K562 (cell line): ENCODE measurements around the gene XPC. TPM values are rescaled to one million over a fixed set of nuclear protein-coding genes. Genes with fewer than 3 reads are reported as not detected.

Source experiments
- BCL6 ChIP-seq: fragments of 250-450 bp; sonication (Bioruptor Pico); IDR thresholded peaks from 2 replicates; pipeline ENCODE4 v1.4.0; 2020
- CBFB ChIP-seq: sonication (generic); formaldehyde crosslinking; IDR thresholded peaks from 2 replicates; pipeline ENCODE4 v1.4.0; 2020; ENCODE audit warnings: mild to moderate bottlenecking, missing genetic modification reagents
- CEBPB ChIP-seq: fragments of 450-650 bp; IDR thresholded peaks from 2 replicates; pipeline ENCODE4 v1.6.1; 2016; ENCODE audit warnings: missing genetic modification characterization, missing compliant biosample characterization
- E2F6 ChIP-seq, 2 experiments: IDR thresholded peaks; 2 replicates each; pipeline ENCODE4 v1.6.1; 2011; ENCODE audit warnings: borderline replicate concordance in 1 of 2, control low read depth in 1 of 2, low read depth in 1 of 2, low read length in 1 of 2, mild to moderate bottlenecking in 1 of 2, mixed read lengths in 1 of 2, moderate library complexity in 1 of 2; ENCODE audit not compliant: insufficient read depth in 1 of 2, insufficient read length in 1 of 2, poor library complexity in 1 of 2, severe bottlenecking in 1 of 2; ENCODE audit errors: extremely low read depth in 1 of 2
- GMEB1 ChIP-seq: fragments of 250-450 bp; sonication (Bioruptor Pico); IDR thresholded peaks from 2 replicates; pipeline ENCODE4 v1.4.0; 2020; ENCODE audit warnings: mild to moderate bottlenecking
- HNRNPUL1 ChIP-seq: fragments of 200-400 bp; formaldehyde crosslinking; IDR thresholded peaks from 2 replicates; pipeline ENCODE4 v1.6.1; 2017; ENCODE audit warnings: low read length
- JUN ChIP-seq, 2 experiments: sonication (generic) in 1 of 2; formaldehyde crosslinking in 1 of 2; IDR thresholded peaks; 2 replicates each; pipeline versions ENCODE4 v1.6.1 to v1.8.0; 2012 to 2022; ENCODE audit warnings: borderline replicate concordance in 2 of 2, mild to moderate bottlenecking in 2 of 2, improper control_type of control experiment in 1 of 2, low read depth in 1 of 2, low read length in 1 of 2, missing genetic modification reagents in 1 of 2
- KLF6 ChIP-seq: fragments of 250-450 bp; sonication (Bioruptor Pico); IDR thresholded peaks from 2 replicates; pipeline ENCODE4 v1.4.0; 2020; ENCODE audit warnings: mild to moderate bottlenecking, moderate library complexity, borderline replicate concordance
- MCM3 ChIP-seq: fragments of 450-650 bp; IDR thresholded peaks from 2 replicates; pipeline ENCODE4 v1.6.1; 2016
- MEF2A ChIP-seq: IDR thresholded peaks from 2 replicates; pipeline ENCODE4 v1.6.1; 2011; ENCODE audit warnings: low read depth, mild to moderate bottlenecking, low read length, moderate library complexity; ENCODE audit not compliant: control insufficient read depth
- MEF2D ChIP-seq: conservative IDR thresholded peaks from 2 replicates; pipeline ENCODE4 v1.6.1; 2016; ENCODE audit warnings: low read depth, missing genetic modification characterization, missing compliant biosample characterization
- NCOR1 ChIP-seq: fragments of 450-650 bp; IDR thresholded peaks from 2 replicates; pipeline ENCODE4 v1.6.1; 2016; ENCODE audit warnings: mild to moderate bottlenecking, moderate library complexity
- NR2C2 ChIP-seq, 2 experiments: fragments of 200-800 bp in 1 of 2; sonication (Bioruptor generic) in 1 of 2; sonication (generic) in 1 of 2; formaldehyde crosslinking in 1 of 2; IDR thresholded peaks; 2 replicates each; pipeline versions ENCODE4 v1.6.1 to v1.8.0; 2016 to 2022; ENCODE audit warnings: mild to moderate bottlenecking in 1 of 2, missing compliant biosample characterization in 1 of 2, missing genetic modification characterization in 1 of 2, missing genetic modification reagents in 1 of 2
- POLR2B ChIP-seq: fragments of 450-650 bp; IDR thresholded peaks from 2 replicates; pipeline ENCODE4 v1.6.1; 2018; ENCODE audit warnings: low read depth; ENCODE audit not compliant: partially characterized antibody
- RFX7 ChIP-seq: fragments of 250-450 bp; sonication (Bioruptor Pico); IDR thresholded peaks from 2 replicates; pipeline ENCODE4 v1.5.1; 2021; ENCODE audit warnings: mild to moderate bottlenecking
- TCF7L2 ChIP-seq: fragments of 150-350 bp; IDR thresholded peaks from 2 replicates; pipeline ENCODE4 v1.6.1; 2016; ENCODE audit warnings: low read depth, mild to moderate bottlenecking, low read length, moderate library complexity
- TEAD4 ChIP-seq, 2 experiments: sonication (generic) in 1 of 2; formaldehyde crosslinking in 1 of 2; IDR thresholded peaks; 2 replicates each; pipeline versions ENCODE4 v1.6.1 to v1.8.0; 2012 to 2022; ENCODE audit warnings: borderline replicate concordance in 1 of 2, inconsistent platforms in 1 of 2, low read length in 1 of 2, mild to moderate bottlenecking in 1 of 2, missing genetic modification reagents in 1 of 2
- TOE1 ChIP-seq, 2 experiments: fragments of 450-650 bp in 1 of 2; sonication (generic) in 1 of 2; formaldehyde crosslinking in 1 of 2; IDR thresholded peaks; 2 replicates each; pipeline versions ENCODE4 v1.7.1 to v1.8.0; 2016 to 2022; ENCODE audit warnings: borderline replicate concordance in 2 of 2, mild to moderate bottlenecking in 2 of 2, antibody characterized with exemption in 1 of 2, inconsistent platforms in 1 of 2, low read depth in 1 of 2, missing genetic modification reagents in 1 of 2, moderate library complexity in 1 of 2
- TSC22D4 ChIP-seq: fragments of 450-650 bp; IDR thresholded peaks from 2 replicates; pipeline ENCODE4 v1.6.1; 2016; ENCODE audit warnings: missing genetic modification characterization, missing biosample characterization, control low read depth
- WHSC1 ChIP-seq: IDR thresholded peaks from one replicate; pipeline ENCODE4 v1.6.1; 2012; ENCODE audit warnings: low read length, control low read depth, inconsistent platforms
- ZNF274 ChIP-seq: IDR thresholded peaks from 2 replicates; pipeline ENCODE4 v1.6.1; 2011; ENCODE audit warnings: low read depth, mild to moderate bottlenecking, low read length, moderate library complexity, borderline replicate concordance
- ZNF639 ChIP-seq, 2 experiments: fragments of 200-800 bp in 1 of 2; sonication (Bioruptor generic) in 1 of 2; sonication (generic) in 1 of 2; formaldehyde crosslinking in 1 of 2; IDR thresholded peaks in 1 of 2; conservative IDR thresholded peaks in 1 of 2; 2 replicates each; pipeline versions ENCODE4 v1.5.0 to v1.6.1; 2016 to 2020; ENCODE audit warnings: missing compliant biosample characterization in 1 of 2, missing genetic modification characterization in 1 of 2, missing genetic modification reagents in 1 of 2
- polyA plus RNA-seq, 8 experiments: library from polyadenylated mRNA; depleted of rRNA in 4 of 8; stranded (reverse) in 5 of 8; unstranded in 3 of 8; fragments of >200 nt; fragmentation: Nextera tagmentation in 2 of 8; fragmentation: Illumina TruSeq in 1 of 8; extraction: Ambion mirVana in 2 of 8; extraction: Trizol in 1 of 8; gene quantifications; 2 replicates each; pipeline versions ENCODE4 v1.2.1 to v1.2.3, GENCODE V29; 2011 to 2014; ENCODE audit warnings: inconsistent platforms in 1 of 8, missing spikeins in 1 of 8
- total RNA-seq, 7 experiments: library from RNA; depleted of rRNA in 6 of 7; stranded (reverse); fragments of >200 nt in 6 of 7; fragmentation: Illumina TruSeq in 2 of 7; extraction: Trizol in 2 of 7; gene quantifications; 2 replicates each; pipeline versions ENCODE4 v1.2.1 to v1.2.3, GENCODE V29; 2011 to 2021; ENCODE audit warnings: low replicate concordance in 1 of 7

XPC gene
- total and polyA plus RNA-seq, 9 of the 15 experiments (the other 6 are each of a cell fraction or from before 2014, with no cell fraction given) = 3.8 to 54.7 (median 41.3) TPM

GRCh38 chr3:14124615-14125192 is 53.7 kb downstream of the XPC start, which contains the start of the genes CHCHD4 and TMEM43 (continued):
- TF ChIP-seq BCL6 (CRISPR knock-in tag) = 0 out of 2 replicates have a peak, but pooled peaks have one; percentile 66
- no peak for TF ChIP-seq NCOR1
- no peak for TF ChIP-seq ZNF639 (CRISPR knock-in tag; conservative IDR thresholded peaks at IDR 0.05 in 1 of 2, IDR thresholded peaks at IDR 0.05 in 1 of 2)
- TF ChIP-seq KLF6 = 0 out of 2 replicates have a peak, but pooled peaks have one; percentile 43
- no peak for TF ChIP-seq TEAD4 (IDR thresholded peaks at IDR 0.05; ENCODE audit: low read length)
- no peak for TF ChIP-seq TEAD4 (CRISPR knock-in tag; IDR thresholded peaks at IDR 0.05; ENCODE audit: borderline replicate concordance)
- no peak for TF ChIP-seq MEF2D (tag)
- TF ChIP-seq CBFB (CRISPR knock-in tag) = no peak
- TF ChIP-seq GMEB1 (CRISPR knock-in tag) = peak; percentile 73
- no peak for TF ChIP-seq ZNF274
- no peak for TF ChIP-seq WHSC1
- no peak for TF ChIP-seq TSC22D4 (tag)
- TF ChIP-seq E2F6 (IDR thresholded peaks at IDR 0.05; ENCODE audit: borderline replicate concordance in 1 of 2, extremely low read depth in 1 of 2, insufficient read depth in 1 of 2, insufficient read length in 1 of 2, low read depth in 1 of 2, low read length in 1 of 2, poor library complexity in 1 of 2, severe bottlenecking in 1 of 2) = peak; percentile 55 to 67
- TF ChIP-seq POLR2B = peak; percentile 97
- TF ChIP-seq TCF7L2 = no peak
- no peak for TF ChIP-seq HNRNPUL1
- TF ChIP-seq TOE1 (IDR thresholded peaks at IDR 0.05; ENCODE audit: borderline replicate concordance) = no peak
- 0 out of 2 replicates have a peak, but pooled peaks have one; percentile 58 for TF ChIP-seq TOE1 (CRISPR knock-in tag; IDR thresholded peaks at IDR 0.05; ENCODE audit: borderline replicate concordance, low read depth)
- no peak for TF ChIP-seq MCM3
- no peak for TF ChIP-seq RFX7 (CRISPR knock-in tag)
- no peak for TF ChIP-seq CEBPB
- peak; percentile 56; the same call in 1 of the 2 replicates for TF ChIP-seq JUN (IDR thresholded peaks at IDR 0.05; ENCODE audit: borderline replicate concordance, low read depth, low read length)
- no peak for TF ChIP-seq JUN (CRISPR knock-in tag; IDR thresholded peaks at IDR 0.05; ENCODE audit: borderline replicate concordance)
- TF ChIP-seq MEF2A = no peak
- TF ChIP-seq NR2C2 (CRISPR knock-in tag; IDR thresholded peaks at IDR 0.05) = peak; percentile 72
- TF ChIP-seq NR2C2 (tag; IDR thresholded peaks at IDR 0.05) = peak; percentile 99
